Mammary epithelial cell (primary cell): ENCODE data around the gene SULT1A2.
"Not testable (repeated sequence)": the region's sequence is repeated elsewhere in the genome, so short reads cannot be mapped to it uniquely, and the experiment has no call there.

Source experiments
- CTCF ChIP-seq, 2 donors: IDR thresholded peaks in 1 of 2; conservative IDR thresholded peaks in 1 of 2; 2 replicates each; pipeline ENCODE4 v1.5.1; 2011 to 2012; ENCODE audit warnings: inconsistent platforms in 2 of 2, low read length in 2 of 2, mild to moderate bottlenecking in 2 of 2, control low read depth in 1 of 2, low read depth in 1 of 2; ENCODE audit not compliant: insufficient read depth in 1 of 2; ENCODE audit errors: extremely low read depth in 1 of 2
- EZH2 ChIP-seq: IDR thresholded peaks from 2 replicates; pipeline ENCODE4 v1.6.1; 2012; ENCODE audit warnings: low read length, inconsistent platforms, borderline replicate concordance

- not testable (repeated sequence) for TF ChIP-seq CTCF (conservative IDR thresholded peaks at IDR 0.05 in 1 of 2, IDR thresholded peaks at IDR 0.05 in 1 of 2; ENCODE audit: extremely low read depth in 1 of 2, insufficient read depth in 1 of 2, low read depth in 1 of 2, low read length in 2 of 2); EZH2
These were observed 39.4 kb upstream of the SULT1A2 start for GRCh38 chr16:28636093-28636823.
